GM12801 (cell line): ENCODE measurements around the gene VEGFA.

Experiments used
- TF ChIP-seq, protein P1 (sequence below): IDR thresholded peaks from one replicate; pipeline ENCODE4 v1.5.1; 2011; ENCODE audit warnings: control low read depth; ENCODE audit not compliant: insufficient read length; ENCODE audit errors: extremely low read depth

The VEGFA gene

DNA sequence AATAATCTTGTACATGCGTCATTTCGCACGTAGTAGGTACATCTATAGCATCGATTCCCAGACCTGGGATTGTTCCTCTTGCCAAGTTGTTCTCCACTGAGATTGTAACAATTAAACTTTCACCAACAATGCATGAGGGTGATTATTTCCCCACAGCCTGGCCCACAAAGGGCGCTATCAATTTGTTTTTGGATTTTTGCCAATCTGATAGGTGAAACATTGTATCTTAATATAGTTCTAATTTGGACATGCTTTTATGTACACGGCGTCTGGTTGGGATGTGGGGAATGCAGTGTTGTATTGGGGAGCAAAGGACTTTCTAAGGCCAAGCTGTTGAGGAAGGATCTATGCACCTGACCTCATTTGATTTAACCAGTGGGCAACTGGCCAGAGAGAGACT is 59.5 kb downstream of the VEGFA start:
- TF ChIP-seq, protein P1, sequence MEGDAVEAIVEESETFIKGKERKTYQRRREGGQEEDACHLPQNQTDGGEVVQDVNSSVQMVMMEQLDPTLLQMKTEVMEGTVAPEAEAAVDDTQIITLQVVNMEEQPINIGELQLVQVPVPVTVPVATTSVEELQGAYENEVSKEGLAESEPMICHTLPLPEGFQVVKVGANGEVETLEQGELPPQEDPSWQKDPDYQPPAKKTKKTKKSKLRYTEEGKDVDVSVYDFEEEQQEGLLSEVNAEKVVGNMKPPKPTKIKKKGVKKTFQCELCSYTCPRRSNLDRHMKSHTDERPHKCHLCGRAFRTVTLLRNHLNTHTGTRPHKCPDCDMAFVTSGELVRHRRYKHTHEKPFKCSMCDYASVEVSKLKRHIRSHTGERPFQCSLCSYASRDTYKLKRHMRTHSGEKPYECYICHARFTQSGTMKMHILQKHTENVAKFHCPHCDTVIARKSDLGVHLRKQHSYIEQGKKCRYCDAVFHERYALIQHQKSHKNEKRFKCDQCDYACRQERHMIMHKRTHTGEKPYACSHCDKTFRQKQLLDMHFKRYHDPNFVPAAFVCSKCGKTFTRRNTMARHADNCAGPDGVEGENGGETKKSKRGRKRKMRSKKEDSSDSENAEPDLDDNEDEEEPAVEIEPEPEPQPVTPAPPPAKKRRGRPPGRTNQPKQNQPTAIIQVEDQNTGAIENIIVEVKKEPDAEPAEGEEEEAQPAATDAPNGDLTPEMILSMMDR, result no peak

DNA sequence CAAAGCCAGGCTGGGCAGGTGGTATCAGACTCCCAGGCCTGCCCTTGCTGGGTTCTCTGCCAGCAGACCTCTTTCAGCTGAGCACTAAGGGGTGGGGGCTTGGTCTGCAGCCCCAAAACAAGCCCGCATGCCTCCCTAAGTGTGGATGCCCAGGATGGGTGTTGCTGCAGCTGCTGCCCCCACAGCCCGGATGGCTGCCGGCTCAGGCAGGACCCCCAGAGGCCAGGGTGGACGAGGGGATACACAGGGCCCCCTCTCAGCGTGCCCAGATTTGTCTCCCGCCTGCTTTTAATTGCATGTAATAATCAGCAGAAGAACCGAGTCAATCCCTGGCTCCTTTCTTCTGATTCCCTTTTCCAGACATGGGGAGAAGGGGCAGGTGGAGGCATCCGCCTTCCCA is 60.8 kb downstream of the VEGFA start:
- TF ChIP-seq, protein P1, result no peak

DNA sequence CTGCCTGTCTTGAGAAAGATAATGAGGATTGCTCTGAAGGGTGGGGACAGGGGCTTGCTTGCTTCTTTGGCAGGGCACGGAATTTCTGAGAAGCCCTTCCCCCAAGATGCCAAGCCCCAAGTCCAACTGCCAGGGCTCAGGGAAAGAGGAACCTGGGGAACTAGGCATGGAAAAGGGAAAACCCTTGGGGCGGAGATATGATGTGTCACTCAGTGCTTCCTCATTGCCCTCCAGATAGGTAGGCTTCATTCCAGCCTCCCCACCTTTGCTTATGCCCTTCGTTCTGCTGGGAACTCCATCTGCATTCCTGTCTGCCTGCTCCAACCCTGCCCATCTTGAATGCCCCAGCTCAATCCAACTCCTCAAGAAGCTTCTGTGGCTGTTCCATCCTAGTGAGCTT is 61.2 kb downstream of the VEGFA start:
- TF ChIP-seq, protein P1, result no peak

DNA sequence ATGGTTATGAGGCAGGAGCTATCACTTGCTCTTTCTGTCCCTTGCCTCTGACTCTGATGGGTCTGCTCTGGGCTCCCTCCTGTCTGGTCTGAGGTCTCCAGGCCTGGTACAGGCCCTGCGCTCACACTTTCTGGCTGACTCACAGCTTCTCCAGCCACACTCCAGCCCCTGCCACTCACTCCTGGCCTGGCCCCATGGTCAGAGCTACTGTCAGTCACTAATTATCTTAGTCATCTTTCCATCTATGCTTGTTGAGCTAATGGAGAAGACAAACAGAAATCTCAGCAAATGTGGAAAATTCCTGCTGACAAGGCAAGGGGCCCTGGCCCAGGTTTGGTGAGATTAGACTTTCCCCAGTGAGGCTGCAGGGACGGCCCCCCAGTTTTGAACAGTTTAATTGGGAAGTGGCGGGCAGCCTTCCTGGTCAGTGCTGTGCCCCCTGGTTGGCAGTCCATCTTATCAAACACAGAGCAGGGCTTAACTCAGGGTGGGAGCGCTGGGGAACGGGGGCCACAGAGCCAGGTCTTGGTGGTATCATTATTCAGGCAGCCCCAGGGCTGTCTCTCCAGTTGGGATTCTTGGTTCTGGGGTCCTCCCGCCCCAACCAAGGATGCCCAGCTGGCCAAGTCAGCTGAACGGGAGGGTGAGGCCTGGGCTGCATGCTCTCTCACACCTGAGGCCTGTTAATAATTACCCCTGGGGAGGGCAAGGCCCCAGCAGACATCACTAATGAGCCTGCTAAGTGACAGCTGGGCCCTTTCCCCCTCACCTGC is 63.4 kb downstream of the VEGFA start:
- TF ChIP-seq, protein P1, result no peak

DNA sequence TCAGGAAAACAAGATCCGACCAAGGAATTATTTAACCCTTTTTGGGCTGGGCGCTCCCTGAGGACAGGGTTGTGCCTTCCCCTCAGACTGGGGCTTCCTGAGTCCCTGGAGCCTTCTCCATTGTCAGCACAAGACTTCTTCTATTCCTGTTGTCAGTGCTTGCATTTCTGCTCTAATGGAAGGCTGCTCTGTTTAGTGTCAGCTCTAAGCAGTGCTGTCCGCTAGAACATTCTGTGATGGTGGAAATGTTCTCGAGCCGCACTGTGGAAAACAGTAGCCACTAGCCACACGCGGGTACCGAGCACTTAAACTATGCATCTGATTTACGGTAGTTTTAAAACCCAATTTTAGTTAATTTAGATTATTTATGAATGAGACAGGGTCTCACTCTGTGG is 64.0 kb downstream of the VEGFA start:
- TF ChIP-seq, protein P1, result no peak

DNA sequence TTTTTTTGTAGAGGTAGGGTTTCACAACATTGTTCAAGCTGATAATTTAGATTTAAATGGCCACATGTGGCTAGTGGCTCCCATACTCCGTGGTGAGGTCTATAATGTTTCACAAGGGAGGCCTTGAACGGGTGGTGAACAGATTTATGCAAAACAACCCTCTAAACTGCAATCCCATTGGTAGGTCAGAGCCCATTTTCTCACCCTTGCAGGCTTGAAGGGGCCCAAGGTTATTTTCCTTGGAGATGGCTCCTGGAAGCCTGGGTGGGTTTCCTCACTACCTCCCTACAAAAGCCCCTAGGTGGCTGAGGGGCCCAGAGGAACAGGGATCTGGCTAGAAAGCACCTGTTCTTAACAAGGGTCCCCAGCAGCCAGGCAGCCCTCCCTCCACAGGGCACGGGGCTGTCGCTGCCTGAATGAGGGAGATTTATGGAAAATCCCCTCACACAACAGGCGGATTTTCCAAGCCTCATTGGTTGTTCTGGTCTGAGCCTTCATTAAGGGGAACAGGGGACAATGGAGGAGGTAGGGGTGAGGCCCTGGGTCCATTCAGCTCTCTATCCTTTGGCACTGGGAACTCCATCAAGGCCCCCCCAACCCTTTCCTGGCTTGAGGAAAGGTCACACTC is 64.6 kb downstream of the VEGFA start:
- TF ChIP-seq, protein P1, result no peak

DNA sequence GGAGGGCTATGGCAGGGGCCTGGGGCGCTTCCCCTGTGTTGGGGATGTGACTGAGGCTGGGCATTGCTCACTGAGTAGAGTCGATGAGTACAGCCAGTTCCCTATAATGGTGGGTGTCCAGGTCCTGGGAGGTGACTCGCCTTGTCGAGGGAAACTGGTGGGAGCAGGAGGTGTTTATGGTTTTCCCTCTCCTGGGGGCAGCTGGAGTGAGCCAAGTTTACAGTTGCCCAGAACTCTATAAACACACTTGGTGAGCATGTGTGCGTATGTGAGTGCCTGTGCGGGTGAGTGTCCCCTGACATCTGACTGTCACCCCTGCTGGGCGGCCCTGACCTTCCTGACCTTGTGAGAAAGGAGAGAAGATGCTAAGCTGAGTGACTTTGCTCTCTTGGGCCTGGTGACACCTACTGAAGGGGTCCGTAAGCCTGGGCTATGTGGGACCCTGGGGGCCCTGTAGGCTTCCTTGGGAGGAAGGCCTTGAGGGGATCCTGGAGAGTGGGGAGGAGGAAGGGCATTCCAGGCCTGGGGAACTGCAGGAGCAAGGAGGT is 65.9 kb downstream of the VEGFA start:
- TF ChIP-seq, protein P1, result no peak
